Amniotic epithelial cell (primary cell): ENCODE results near the gene C11orf68.
"Not testable (repeated sequence)": the region's sequence is repeated elsewhere in the genome, so short reads cannot be mapped to it uniquely, and the experiment has no call there.

Experiments used
- DNase-seq: peaks from one replicate; pipeline ENCODE4 v3.0.0-alpha.2; 2010; ENCODE audit warnings: low read depth

C11orf68 gene

DNA sequence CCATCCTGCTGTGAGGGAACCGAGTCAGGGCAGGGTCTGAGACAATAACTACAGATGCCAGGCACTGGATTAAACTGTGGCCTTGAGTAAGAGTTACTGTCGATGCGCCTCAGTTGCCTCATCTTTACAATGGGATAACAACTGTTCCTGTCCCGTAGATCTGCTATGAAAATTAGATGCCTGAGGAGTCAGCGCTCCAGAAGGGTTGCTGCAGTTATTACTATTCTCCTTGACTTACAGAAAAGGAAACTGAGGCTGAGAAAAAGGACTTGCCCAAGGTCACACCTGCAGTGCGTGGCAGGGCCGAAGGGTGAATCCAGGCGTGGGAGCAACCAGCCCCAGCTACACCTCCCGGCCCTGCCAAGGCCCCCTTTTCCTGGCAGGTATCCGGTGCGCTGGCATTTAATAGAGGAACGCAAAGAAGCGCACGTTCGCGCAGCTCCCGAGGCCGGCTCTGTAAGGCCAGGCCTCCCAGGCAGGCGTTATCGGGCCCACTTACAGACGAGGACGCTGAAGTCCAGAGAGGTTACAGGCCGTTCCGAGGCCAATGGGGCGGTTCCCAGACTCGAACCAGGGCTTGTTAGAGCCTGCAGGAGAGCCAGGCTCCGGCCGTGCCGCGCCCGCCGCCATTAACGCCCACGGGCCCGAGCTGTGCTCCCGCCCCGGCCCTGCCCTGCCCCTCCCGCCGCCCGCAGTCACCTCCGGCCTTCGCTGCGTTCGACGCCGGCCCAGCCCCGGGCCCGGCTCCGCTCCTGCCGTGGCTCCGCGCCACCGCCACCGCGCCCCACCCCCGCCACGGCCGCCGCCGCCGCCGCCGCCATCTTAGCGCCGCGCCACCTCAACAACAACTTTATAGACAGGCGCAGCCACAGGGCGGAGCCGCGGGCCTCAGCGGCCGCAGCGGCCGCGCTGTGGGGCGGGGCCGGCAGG, at the start of gene C11orf68:
C11orf68 (minus strand) TSS at position 852 of the 930 bp plus-strand sequence; CDS start at position 821, 31 bp downstream.
- DNase-seq, result no peak

DNA sequence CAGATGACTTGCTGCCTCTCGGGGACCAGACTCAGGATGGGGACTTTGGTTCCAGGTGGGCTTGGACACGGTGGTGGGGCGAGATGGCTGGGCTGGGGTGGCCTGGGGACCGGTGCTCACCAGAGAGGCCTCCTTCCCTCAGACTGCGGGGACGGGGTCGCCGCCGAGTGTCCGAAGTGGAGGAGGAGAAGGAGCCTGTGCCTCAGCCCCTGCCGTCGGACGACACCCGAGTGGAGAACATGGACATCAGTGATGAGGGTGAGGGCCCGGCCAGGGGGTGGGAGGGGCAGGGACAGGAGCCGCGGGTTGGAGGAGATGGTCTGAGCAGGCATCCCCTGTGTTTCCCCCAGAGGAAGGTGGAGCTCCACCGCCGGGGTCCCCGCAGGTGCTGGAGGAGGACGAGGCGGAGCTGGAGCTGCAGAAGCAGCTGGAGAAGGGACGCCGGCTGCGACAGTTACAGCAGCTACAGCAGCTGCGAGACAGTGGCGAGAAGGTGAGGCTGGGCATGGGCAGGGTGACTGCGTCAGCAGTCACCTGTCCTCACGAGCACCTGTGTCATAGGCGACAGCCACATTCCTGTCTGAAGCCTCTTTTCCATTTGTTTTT, 48.6 kb upstream of the C11orf68 start:
- DNase-seq, result no peak

DNA sequence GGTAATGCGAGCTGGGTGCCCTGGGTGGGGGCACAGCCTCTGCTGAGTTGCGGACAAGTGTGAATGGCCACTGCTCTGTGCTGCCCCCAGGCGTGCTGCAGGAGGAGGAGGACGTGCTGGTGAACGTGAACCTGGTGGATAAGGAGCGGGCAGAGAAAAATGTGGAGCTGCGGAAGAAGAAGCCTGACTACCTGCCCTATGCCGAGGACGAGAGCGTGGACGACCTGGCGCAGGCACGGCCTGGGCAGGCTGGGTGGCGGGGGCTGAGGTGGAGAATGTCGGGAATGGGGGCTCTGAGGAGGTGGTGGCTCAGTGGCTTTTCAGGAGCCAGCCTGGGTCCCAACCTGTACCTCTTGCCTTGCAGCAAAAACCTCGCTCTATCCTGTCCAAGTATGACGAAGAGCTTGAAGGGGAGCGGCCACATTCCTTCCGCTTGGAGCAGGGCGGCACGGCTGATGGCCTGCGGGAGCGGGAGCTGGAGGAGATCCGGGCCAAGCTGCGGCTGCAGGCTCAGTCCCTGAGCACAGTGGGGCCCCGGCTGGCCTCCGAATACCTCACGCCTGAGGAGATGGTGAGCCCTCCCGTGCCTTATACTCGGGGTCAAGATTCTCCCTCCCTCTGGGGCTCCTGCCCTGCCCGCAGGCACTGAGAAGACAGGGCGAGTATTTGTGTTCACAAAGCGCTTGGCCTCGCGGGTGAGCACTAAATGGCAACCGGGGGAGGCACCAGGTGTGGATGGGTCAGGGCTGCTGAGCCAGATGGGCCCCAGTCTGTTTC, 47.3 kb upstream of the C11orf68 start:
- no peak for DNase-seq

DNA sequence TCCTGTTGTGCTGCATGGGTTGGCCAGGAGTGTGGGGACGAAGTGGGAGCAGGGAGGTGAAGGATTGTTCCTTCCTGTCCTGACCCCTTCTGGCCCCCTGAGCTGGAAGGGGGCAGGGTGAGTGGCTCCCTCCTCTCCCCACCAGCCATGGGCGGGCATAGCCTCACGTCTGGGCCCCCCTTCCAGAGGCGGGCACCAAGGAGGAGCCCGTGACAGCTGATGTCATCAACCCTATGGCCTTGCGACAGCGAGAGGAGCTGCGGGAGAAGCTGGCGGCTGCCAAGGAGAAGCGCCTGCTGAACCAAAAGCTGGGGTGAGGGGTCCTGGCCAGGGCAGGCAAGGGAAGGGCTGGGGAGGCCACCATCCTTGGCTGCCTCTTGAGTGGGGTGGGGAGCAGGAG, 46.0 kb upstream of the C11orf68 start:
- DNase-seq, result no peak

DNA sequence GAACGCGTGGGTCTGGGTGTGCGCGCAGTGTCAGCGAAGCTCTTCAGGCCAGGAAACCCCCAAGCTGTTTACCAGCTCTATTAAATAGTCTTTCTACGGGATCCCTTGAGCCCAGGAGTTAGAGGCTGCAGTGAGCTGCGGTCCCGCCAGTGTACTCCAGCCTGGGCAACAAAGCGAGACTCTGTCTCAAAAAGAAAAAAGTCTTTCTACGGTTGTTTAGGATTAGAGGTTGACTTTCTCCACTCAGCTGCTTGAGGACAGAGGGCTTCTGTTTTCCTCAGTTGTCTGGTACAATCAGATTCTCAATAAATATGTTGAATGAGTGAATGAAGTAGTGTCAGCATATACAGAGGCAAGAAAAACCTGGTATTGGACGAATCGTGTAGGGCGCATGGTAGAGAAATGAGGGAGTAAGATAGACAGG, 43.3 kb upstream of the C11orf68 start:
- DNase-seq, result no peak

DNA sequence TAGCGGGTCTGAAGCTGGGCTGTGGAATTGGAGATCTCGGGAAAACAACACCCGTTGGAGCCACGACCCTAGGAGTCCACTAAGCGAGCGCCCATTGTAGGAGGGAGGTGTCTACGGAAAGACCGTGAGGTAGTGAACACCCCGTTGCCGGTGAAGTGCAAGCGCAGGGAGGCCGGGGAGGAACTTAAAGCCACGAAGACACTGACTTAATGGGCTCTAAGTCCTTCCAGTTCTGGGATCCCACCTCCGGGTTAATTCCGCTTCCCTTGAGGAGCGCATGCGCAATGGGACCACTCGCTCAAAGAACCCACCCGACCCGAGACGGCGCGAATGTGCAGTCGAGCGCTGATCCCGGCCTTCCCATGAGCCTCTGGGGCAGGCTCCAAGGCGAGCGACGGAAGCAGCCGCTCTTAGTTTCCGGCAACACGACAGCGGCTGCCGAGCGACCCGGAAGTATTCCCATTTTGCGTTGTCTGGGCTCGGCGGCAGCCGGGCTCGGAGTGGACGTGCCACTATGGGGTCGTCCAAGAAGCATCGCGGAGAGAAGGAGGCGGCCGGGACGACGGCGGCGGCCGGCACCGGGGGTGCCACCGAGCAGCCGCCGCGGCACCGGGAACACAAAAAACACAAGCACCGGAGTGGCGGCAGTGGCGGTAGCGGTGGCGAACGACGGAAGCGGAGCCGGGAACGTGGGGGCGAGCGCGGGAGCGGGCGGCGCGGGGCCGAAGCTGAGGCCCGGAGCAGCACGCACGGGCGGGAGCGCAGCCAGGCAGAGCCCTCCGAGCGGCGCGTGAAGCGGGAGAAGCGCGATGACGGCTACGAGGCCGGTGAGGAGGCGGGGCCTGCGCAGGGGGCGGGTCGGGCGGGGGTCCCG, 42.6 kb upstream of the C11orf68 start, which contains the start of gene SART1:
SART1 (plus strand) TSS at position 468 of the 874 bp plus-strand sequence; CDS start at position 515, 47 bp downstream.
- peak; percentile 96 for DNase-seq

DNA sequence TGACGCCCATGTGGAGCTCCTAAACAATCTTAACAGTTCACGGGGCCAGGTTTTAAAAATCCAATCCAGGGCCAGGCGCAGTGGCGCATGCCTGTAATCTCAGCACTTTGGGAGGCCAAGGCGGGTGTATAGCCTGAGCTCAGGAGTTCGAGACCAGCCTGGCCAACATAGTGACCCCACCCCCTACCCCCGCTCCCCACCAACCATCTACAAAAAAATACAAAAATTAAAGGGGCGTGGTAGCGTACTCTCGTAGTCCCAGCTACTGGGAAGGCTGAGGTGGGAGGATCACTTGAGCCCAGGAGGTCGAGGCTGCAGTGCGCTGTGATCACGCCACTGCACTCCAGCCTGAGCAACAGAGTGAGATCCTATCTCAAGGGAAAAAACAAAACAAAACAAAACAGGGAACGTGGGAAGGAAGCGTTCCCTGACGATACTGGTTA, 42.0 kb upstream of the C11orf68 start:
- no peak for DNase-seq

DNA sequence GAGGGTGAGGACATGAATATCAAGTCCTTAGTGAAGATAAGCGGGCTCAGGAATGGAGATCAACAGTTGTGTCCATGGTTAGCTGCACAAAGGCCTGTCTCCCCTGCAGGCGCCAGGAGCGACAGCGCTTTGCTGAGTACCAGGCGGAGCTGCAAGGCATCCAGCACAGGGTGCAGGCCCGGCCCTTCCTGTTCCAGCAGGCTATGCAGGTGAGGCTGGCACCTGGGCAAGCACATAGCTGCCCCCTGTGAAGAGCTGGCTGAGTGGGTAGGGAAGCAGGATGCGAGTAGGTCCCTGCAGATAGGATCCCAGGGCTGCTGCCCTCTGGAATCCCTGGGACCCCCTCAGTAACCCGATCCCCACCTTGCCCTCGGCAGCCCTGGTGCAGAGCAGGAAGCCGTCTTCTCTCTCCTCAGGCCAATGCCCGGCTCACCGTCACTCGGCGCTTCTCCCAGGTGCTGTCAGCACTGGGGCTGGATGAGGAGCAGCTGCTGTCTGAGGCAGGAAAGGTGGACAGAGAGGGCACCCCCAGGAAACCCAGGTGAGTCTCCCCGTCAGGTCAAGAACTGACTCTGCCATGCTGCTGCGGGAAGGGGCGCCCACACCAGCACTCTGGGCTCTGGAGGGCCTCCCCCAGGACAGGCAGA, 40.0 kb upstream of the C11orf68 start:
- no peak for DNase-seq

DNA sequence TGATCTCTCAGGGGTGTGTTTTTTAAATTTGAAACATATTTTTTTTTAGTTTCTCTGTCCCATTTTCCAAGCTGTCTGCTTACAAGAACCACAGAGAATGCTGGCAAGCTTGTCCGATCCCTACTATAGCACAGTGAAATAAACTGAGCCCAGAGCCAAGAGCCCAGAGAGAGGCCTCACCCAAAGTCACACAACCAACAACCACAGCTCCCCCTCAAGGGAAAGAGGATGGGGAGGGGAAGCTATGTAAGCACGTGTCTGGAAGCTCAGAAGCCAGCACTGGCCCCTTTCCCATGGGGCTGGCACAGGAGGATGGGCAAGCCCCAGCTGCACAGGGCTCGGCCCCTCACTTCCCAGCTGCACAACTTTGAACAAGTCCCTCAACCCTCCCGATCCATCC, 39.4 kb upstream of the C11orf68 start:
- no peak for DNase-seq

DNA sequence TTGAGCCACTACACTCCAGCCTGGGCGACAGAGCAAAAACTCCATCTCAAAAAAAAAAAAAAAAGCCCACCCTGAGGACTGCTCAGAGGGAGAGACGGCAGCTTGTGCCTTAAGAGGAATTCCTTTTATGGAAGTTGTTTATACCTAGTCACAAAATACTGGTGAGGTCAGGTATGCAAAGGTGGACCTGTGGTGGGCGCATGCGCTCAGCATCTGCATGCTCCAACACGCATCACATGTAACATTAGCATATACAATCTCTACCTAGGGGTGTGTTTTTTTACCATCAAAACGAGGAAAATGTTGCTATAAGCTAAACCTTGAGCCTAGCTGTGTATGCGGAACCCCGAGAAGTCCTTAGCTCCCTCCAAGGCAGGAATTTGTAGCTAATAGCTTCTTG, 35.9 kb upstream of the C11orf68 start:
- no peak for DNase-seq

DNA sequence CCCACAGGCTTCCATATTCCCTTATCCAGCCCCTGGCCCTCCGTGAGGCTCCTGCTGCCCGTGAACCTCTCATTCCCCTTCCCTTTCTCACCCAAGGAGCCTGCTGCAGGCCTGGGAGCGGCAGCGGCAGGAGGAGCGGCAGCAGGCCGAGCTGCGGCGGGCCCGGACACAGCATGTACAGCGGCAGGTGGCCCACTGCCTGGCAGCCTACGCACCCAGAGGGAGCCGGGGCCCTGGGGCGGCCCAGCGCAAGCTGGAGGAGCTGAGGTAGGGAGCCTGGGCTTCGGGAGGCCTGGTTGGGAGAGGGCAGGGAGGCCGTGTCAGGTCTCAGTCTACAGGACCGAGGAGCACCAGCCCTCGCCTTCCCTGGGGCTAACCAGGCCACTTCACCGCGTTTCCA, 34.6 kb upstream of the C11orf68 start:
- no peak for DNase-seq

DNA sequence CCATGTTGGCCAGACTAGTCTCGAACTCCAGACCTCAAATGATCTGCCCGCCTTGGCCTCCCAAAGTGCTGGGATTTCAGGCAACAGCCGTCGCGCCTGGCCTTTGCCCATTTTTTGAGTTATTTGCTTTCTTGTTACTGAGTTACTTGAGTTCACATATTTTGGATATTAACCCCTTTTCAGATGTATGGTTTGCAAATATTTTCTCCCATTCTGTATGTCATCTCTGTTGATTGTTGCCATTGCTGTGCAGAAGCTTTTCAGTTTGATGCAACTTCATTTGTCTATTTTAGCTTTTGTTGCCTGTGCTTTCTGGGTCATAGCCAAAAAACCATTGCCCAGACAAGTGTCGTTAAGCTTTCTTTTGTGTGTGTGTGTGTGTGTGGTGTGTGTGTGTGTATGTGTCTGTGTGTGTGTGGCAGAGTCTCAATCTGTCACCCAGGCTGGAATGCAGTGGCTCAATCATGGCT, 33.2 kb upstream of the C11orf68 start:
- DNase-seq, result no peak

DNA sequence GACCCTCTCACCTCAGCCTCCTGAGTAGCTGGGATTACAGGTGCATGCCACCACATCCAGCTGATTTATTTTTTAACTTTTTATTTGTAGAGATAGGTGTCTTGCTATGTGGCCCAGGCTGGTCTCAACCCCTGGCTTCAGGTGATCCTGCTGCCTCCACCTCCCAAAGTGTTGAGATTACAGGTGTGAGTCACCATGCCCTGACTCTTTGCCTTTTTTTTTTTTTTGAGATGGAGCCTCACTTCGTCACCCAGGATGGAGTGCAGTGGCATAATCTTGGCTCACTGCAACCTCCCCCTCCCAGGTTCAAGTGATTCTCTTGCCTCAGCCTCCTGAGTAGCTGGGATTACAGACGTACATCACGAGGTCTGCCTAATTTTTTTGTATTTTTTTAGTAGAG, 32.8 kb upstream of the C11orf68 start:
- DNase-seq, result not testable (repeated sequence)

DNA sequence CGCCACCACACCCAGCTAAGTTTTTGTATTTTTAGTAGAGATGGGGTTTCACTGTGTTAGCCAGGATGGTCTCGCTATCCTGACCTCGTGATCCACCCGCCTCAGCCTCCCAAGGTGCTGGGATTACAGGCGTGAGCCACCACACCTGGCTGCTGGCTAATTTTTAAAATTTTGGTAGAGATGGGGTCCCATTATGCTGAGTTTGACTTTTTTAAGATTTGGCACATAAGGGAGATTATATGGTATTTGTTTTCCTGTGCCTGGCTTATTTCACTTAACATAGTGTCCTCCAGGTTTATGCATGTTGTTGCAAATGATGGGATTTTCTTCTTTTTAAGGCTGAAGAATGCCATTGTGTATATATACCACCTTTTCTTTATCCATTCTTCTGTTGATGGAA, 31.8 kb upstream of the C11orf68 start:
- DNase-seq, result not testable (repeated sequence)

DNA sequence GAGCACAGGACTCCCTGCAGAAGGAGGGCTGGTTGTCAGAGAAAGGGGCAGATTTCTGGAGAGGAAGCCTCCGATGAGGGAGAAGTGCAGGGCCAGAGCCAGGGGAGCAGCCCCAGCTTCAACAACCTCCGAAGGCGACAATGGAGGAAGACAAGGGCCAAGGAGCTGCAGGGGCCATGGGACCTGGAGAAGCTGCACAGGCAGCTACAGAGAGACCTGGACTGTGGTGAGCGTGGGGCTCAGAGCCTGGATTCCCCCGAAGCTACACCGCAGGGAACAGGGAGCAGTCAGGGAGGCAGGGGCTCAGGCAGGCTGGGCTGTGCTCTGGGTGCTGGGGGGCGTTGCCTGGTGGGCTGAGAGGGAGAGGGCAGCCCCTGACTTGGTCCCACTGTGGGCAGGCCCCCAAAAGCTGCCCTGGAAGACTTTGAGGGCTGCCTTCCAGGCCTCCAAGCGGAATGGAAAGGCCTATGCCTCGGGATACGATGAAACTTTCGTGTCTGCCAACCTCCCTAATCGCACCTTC, 28.8 kb upstream of the C11orf68 start:
- DNase-seq, result no peak

DNA sequence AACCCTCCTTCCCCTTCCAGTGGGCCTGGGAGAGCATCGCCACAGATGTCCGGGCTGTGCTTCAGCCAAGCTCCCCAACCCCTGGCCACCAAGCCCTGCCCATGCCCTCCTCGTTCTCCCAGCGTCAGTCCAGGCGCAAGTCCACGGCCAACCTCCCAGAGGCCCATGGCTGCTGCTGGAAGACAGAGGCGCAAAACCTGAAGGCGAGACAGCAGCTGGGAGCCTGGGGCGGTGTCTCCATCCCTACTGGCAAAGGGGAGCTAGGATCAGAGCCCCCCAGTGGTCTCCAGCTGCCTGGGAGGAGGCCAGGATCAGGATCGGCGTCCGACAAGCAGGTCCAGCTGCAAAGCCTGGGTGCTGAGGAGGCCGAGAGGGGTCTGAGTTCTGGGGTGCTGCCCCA, 28.3 kb upstream of the C11orf68 start:
- no peak for DNase-seq

DNA sequence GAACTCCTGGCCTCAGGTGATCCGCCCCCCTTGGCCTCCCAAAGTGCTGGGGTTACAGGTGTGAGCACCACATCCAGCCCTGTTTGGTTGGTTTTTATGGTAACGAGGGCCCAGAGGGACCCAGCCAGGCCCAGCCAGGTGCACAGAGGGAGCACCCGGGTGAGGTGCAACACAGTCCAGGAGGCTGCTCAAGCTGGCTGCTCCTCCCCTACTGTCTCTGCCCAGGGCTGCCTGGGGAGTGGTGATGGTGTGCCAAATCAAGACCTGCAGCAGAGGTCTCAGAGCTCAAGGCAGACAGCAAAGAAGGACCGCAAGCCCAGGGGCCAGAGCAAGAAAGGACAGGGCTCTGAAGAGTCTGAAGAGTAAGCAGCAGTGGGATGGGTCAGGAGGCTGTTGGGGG, 27.8 kb upstream of the C11orf68 start:
- no peak for DNase-seq

DNA sequence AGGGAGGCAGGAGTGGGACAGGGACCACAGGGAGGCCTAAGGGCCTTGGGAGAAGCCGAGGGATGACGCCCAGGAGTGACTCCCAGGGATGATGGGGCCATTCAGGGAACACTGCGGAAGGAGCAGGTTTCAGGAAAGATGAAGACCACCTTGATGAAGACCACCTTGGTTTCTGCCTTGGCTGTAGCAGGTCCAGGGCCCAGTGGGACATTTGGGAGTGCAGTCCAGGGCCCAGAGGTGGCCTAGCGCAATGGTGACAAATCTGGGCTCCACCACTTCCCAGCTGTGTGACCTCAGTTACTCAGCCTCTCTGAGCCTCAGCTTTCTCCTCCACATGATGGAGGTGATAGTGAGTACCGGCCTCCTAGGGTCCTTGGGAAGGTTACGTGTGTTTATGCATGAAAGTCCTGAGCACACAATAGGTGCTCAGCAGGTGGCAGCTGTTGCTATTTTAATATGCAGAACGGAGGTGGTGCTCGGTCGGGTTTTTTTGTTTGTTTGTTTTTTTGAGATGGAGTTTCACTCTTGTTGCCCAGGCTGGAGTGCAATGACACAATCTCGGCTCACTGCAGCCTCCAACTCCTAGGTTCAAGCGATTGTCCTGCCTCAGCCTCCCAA, 27.2 kb upstream of the C11orf68 start:
- no peak for DNase-seq

DNA sequence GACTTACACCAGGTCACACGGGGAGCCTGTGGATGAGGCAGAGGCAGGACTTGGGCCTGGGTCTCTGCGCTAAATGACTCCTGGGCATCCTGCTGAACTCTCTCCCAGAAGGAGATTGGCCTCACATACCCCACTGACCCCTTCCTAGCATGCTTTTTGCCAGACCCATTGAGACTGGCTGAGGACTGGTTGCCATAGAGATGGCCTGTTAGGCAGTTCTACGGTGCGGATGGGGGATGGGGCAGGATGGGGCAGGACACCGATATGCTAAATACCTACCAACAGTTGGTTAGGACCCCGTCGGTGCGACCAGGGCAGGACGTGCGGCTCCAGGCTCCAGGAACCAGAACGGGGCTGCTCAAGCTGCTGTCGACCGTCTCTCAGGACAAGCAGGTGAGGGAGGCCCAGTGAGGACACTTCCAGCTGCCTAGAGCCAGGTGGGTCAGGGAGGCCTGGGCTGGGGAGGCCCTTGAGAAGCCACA, 26.6 kb upstream of the C11orf68 start, which contains the start of gene TSGA10IP:
TSGA10IP (plus strand) TSS at position 51 of the 482 bp plus-strand sequence; CDS start at position 247, 196 bp downstream.
- no peak for DNase-seq

DNA sequence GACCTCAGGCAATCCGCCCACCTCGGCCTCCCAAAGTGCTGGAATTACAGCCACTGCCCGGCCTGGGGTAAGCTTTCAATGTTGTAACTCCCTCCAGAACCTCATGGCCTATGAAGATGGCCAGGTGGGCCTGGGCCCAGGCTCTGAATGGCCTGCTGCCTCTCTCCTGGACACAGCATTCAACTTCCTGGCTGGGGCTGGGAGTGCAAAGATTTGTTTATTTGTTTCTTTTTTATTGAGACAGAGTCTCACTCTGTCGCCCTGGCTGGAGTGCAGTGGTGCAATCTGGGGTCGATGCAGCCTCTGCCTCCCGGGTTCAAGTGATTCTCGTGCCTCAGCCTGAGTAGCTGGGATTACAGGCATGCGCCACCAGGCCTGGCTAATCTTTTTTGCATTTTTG, 25.9 kb upstream of the C11orf68 start:
- DNase-seq, result no peak
